Aorta (tissue), 5 donors: ENCODE measurements around the gene PDE4D. TPM values are rescaled to one million over a fixed set of nuclear protein-coding genes. Genes with fewer than 3 reads are reported as not detected.

Experiments used
- ATAC-seq: fragments of 200-7000 bp; cut with Tn5 transposase; one replicate; pipeline ENCODE4 v1.9.1; 2022; ENCODE audit warnings: moderate library complexity; ENCODE audit not compliant: low FRiP score
- DNase-seq, 2 donors: peaks; one replicate each; pipeline ENCODE4 v3.0.0-alpha.2; 2020
- H3K27ac ChIP-seq, 2 donors: one replicate each; pipeline ENCODE4 v1.5.1; 2013; ENCODE audit warnings: low read length in 2 of 2, mild to moderate bottlenecking in 2 of 2, moderate library complexity in 2 of 2, control low read depth in 1 of 2, inconsistent platforms in 1 of 2, low read depth in 1 of 2
- H3K27me3 ChIP-seq, 2 donors: one replicate each; pipeline ENCODE4 v1.6.1; 2013; ENCODE audit warnings: control low read depth in 1 of 2, low read length in 1 of 2, mild to moderate bottlenecking in 1 of 2, moderate library complexity in 1 of 2; ENCODE audit not compliant: insufficient read depth in 2 of 2, control insufficient read depth in 1 of 2
- H3K36me3 ChIP-seq, 2 donors: one replicate each; pipeline ENCODE4 v1.6.1; 2013; ENCODE audit warnings: control low read depth in 1 of 2, low read length in 1 of 2, mild to moderate bottlenecking in 1 of 2; ENCODE audit not compliant: insufficient read depth in 2 of 2, control insufficient read depth in 1 of 2
- H3K4me1 ChIP-seq, 2 donors: one replicate each; pipeline ENCODE4 v1.6.1; 2013; ENCODE audit warnings: low read length in 2 of 2, control low read depth in 1 of 2, mild to moderate bottlenecking in 1 of 2, moderate library complexity in 1 of 2; ENCODE audit not compliant: insufficient read depth in 2 of 2, control insufficient read depth in 1 of 2
- H3K4me3 ChIP-seq, 2 donors: one replicate each; pipeline ENCODE4 v1.5.1; 2013; ENCODE audit warnings: low read length in 2 of 2, control low read depth in 1 of 2, mild to moderate bottlenecking in 1 of 2
- H3K9me3 ChIP-seq: one replicate; pipeline ENCODE4 v1.6.1; 2013; ENCODE audit warnings: mild to moderate bottlenecking, low read length; ENCODE audit not compliant: control insufficient read depth
- WGBS, 2 donors: extraction: QIAGEN DNeasy Blood & Tissue Kit; methylation state at CpG; one replicate each; pipeline ENCODE4 v1.1.7; 2013; 5-methylcytosine and 5-hydroxymethylcytosine counted together
- intact Hi-C, 2 donors: fragments of 100-400 bp; cut with DNase I; formaldehyde crosslinking; loops; one replicate each; pipeline versions ENCODE4 v1.14.2 to v1.15.0; 2022
- polyA plus RNA-seq, 2 donors: library from polyadenylated mRNA; stranded (reverse); fragments of 200-250 nt; gene quantifications; one replicate each; pipeline ENCODE4 v1.2.3, GENCODE V29; 2013
- total RNA-seq, 2 donors: library from RNA; stranded (reverse); fragmentation: NEBNext Ultra II Directional; extraction: Animal tissue kit (Norgen Biotek cat#: 25700); gene quantifications; one replicate each; pipeline ENCODE4 v1.2.1, GENCODE V29; 2021
- donor health status: healthy with polysubstance abuse.
- donor health status: Bipolar disorder and iron deficiency.
- donor health status: DM: no; HTN: no; CAD: no.
- donor health status: DM: no; HTN: no; CAD: no.
- donor health status: DM: yes; HTN: yes; CAD: no.

PDE4D gene
- total and polyA plus RNA-seq, 4 donors, result 2.4 to 112 (median 33.3) TPM

DNA sequence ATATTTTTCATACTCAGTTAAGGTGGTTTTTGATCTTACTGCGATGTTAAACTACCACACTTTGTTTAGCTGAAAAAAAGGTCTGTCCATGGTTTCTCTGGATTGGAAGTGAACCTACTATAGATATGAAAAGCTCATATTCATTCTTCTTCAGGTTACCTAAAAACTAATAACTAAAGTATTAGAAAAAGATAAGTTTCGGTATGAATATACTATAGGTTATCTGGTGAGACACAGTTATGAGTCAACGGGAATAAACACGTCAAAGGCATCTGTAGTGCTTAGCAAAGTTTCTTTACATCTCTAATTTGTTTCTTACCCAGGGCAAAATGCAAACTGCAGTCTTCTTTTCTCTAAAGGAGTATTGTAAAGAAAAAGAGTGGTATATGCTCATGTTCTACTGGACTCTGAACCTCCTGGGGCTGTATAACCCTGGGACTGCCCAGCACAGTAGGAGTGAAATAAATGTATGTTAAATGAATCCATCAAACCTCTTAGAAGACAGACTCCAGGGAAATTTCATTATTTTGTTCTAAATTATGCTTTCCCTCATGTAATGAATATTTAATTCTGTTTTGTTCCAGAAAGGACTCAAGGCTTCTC is 521.9 kb downstream of the PDE4D start:
- intact Hi-C loops, result no loop called here
- H3K27ac ChIP-seq, result no peak overlapping the region
- no peak for DNase-seq
- H3K4me1 ChIP-seq, result no peaks in the 10 kb centered on the region
- H3K4me3 ChIP-seq, result no peak overlapping the region
- H3K27me3 ChIP-seq, result no peaks in the 10 kb centered on the region
- H3K36me3 ChIP-seq, result no peaks in the 10 kb centered on the region
- 73 to 74% methylated on average over 4 of the region's 4 CpGs for WGBS, 2 donors
- no peaks in the 10 kb centered on the region for H3K9me3 ChIP-seq
- no peak for ATAC-seq

- ATAC-seq (no peak), DNase-seq (no peak)
- Histone ChIP-seq H3K4me3 (no peak overlapping the region), H3K4me1 (no peaks in the 10 kb centered on the region), H3K27me3 (no peaks in the 10 kb centered on the region), H3K9me3 (no peaks in the 10 kb centered on the region), H3K27ac (no peak overlapping the region), H3K36me3 (no peaks in the 10 kb centered on the region)
- intact Hi-C loops, result loop anchor here (2.0 to 5.0 kb wide), 2 partner anchors 180 to 182 kb away; no protein-coding TSS in a partner anchor
- 92% methylated on average over 4 of the region's 4 CpGs for WGBS, 2 donors
Observed at GRCh38 chr5:59368951-59369350, 524.6 kb downstream of the PDE4D start.

GRCh38 chr5:59367791-59368394 is 525.6 kb downstream of the PDE4D start:
- Histone ChIP-seq H3K36me3 (no peaks in the 10 kb centered on the region), H3K27me3 (no peaks in the 10 kb centered on the region), H3K4me3 (no peak overlapping the region), H3K27ac (no peak overlapping the region), H3K9me3 (no peaks in the 10 kb centered on the region), H3K4me1 (no peaks in the 10 kb centered on the region)
- 15 to 18% methylated on average over 7 of the region's 7 CpGs for WGBS, 2 donors
- DNase-seq, result peak; percentile 46 to 77
- intact Hi-C loops, result loop anchor here (2.0 to 5.0 kb wide), 2 partner anchors 179 to 181 kb away; no protein-coding TSS in a partner anchor
- ATAC-seq, result peak; percentile 69

- no peak overlapping the region for H3K27ac ChIP-seq
- H3K27me3 ChIP-seq, result no peaks in the 10 kb centered on the region
- H3K9me3 ChIP-seq, result no peaks in the 10 kb centered on the region
- DNase-seq, result no peak
- no peaks in the 10 kb centered on the region for H3K4me1 ChIP-seq
- ATAC-seq, result no peak
- no peak overlapping the region for H3K4me3 ChIP-seq
- intact Hi-C loops, result loop anchor here in 1 of 2 donors (5.0 kb wide), 1 partner anchor 179 kb away; no protein-coding TSS in a partner anchor
- H3K36me3 ChIP-seq, result no peaks in the 10 kb centered on the region
- 89% methylated on average over 4 of the region's 4 CpGs for WGBS, 2 donors
Observed at GRCh38 chr5:59366784-59367183, 526.7 kb downstream of the PDE4D start.

DNA sequence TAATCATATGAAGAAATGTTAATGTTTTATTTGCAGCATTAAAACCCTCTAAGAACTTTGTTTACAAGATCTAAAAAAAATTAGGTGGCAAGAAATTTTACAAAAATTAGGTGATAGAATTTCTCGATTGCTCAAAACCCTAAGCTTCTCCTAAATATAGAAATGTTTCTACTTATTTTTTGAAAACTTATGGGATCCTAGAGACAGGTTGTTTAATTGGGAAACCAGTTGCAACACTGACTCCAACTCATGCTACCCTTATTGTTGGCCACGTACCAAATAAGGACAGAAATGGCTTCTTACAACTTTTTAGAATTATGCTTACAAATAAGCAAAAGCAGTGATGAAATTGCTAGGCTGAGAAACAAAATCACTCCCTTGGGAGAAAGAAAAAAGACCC is 531.1 kb downstream of the PDE4D start:
- Histone ChIP-seq H3K4me1 (no peaks in the 10 kb centered on the region), H3K27me3 (no peaks in the 10 kb centered on the region), H3K36me3 (no peaks in the 10 kb centered on the region), H3K9me3 (no peaks in the 10 kb centered on the region), H3K4me3 (no peak overlapping the region), H3K27ac (no peak overlapping the region)
- WGBS, 2 donors, result 95 to 96% methylated on average over 2 of the region's 2 CpGs
- DNase-seq (no peak), ATAC-seq (no peak)
- intact Hi-C loops, result no loop called here

DNA sequence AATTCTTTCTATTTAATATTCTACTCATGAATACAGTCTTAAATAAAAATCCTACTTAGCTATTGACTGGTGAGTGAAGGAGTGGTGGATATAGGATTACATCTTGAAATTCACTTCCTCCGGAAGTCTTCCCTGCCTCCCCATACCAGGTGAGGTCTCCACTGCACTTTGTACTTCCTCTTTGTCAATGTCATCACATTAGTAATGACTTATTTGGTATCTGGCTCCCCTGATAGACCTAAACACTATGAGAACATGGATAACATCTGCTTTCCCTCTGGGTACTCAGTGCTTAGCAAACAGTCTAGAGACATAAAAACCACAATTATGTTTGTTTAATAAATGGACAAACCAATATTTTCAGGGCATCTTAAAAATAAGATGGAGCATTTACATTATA is 532.1 kb downstream of the PDE4D start:
- Histone ChIP-seq H3K9me3 (no peaks in the 10 kb centered on the region), H3K4me1 (no peaks in the 10 kb centered on the region), H3K36me3 (no peaks in the 10 kb centered on the region), H3K27ac (no peak overlapping the region), H3K4me3 (no peak overlapping the region), H3K27me3 (no peaks in the 10 kb centered on the region)
- WGBS, 2 donors, result 96 to 99% methylated on average over 1 of the region's 1 CpG
- intact Hi-C loops, result no loop called here
- no peak for ATAC-seq
- no peak for DNase-seq

DNA sequence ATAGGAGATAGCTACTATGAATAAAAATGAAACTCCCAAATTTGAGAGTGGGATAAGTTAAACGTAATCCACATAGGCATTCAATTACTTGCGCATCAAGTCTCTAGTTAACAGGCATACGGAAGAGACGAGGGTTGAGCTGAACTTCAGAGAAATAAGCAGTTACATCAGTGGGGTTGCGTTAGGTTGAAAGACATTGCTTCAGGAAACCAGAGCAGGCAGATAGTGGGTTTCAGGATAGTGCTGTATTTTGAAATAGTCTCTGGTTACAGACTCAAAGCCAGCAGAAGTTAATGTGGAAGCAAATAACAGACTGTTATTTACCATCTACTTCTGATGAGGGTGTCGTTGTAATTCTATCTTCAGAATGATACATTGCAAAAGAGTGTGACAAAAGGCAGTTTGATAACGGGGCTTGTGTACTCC is 533.4 kb downstream of the PDE4D start:
- ATAC-seq (no peak), DNase-seq (no peak)
- H3K4me1 ChIP-seq, result no peaks in the 10 kb centered on the region
- no peaks in the 10 kb centered on the region for H3K9me3 ChIP-seq
- no peak overlapping the region for H3K27ac ChIP-seq
- WGBS, 2 donors, result 89 to 91% methylated on average over 7 of the region's 7 CpGs
- no peak overlapping the region for H3K4me3 ChIP-seq
- no peaks in the 10 kb centered on the region for H3K27me3 ChIP-seq
- intact Hi-C loops, result no loop called here
- H3K36me3 ChIP-seq, result no peaks in the 10 kb centered on the region

DNA sequence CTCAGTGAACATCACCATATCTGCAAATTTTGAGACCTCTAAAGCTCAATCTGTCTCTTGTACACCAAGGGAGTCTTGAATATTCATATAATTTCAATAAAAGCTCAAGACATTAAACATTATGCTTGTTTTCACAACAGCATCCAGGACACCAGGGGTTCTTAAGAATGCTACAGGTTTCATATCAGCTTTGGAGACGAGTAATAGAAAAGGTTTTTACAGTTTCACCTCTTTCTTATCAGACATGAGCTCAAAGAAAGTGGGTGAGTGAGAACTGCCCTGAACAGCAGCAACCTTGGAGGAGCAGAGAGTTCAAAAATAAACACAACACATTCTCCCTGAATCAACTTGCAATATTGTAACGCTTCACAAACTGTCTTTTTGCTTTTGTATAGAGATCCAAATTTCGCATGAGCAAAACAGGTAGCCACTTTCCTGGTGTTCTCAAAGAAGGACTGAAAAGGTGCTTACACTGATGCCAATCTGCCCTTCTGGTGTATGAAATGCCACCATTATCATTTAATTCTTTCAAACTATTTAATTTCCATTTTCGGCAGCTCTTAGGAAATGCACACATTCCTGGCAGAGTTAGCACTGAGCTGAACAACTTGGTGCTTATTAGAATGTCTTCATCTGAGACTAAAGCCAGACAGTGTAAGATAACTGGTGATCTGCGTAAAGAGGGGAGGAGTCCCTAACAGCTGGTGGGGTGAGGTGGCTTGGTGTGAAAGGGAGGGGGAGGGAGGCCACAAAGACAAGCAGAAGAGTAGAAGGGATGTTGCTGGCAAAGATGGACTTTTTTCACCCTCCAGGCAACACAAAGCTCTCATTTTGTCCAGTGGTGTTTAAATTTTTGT is 535.3 kb downstream of the PDE4D start:
- H3K27ac ChIP-seq, result no peak overlapping the region
- no peaks in the 10 kb centered on the region for H3K36me3 ChIP-seq
- H3K9me3 ChIP-seq, result no peaks in the 10 kb centered on the region
- intact Hi-C loops, result no loop called here
- H3K4me1 ChIP-seq, result no peaks in the 10 kb centered on the region
- no peak overlapping the region for H3K4me3 ChIP-seq
- WGBS, 2 donors, result 71 to 73% methylated on average over 5 of the region's 5 CpGs
- ATAC-seq (peak; percentile 57), DNase-seq (no peak)
- H3K27me3 ChIP-seq, result no peaks in the 10 kb centered on the region
